ENCODE measurements around the gene ADH1A. TPM values are rescaled to one million over a fixed set of nuclear protein-coding genes. Genes with fewer than 3 reads are reported as not detected.

ADH1A gene
- total RNA-seq, 2 donors from 2014 or later = 0.26 TPM; not detected in 1

DNA sequence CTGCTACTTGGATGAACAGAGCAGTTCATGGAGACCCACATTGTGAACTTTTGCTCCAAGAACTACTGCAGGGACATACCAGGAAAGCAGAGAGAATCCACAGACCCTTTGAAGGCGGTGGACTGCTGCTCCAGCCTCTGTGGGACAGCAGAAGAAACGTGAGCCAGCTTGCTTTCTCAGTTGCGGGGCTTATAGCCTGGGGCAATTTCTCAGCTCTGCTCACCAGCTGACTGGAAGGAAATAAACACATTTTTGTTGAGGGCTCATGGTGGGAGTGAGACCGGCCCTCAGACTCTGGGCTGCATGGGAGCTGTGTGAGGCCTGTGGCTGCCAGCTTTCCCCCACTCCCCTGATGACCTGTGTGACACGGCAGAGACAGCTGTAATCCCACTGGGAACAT, 2.6 kb upstream of the ADH1A start:
- no peak for DNase-seq
- no peak for ATAC-seq
- WGBS, 2 donors = 92% methylated on average over 3 to 5 of the region's 5 CpGs
- intact Hi-C loops (cut with DNase I) = no loop called here
- peaks cover 0 to 8% (median 0%) of the 10 kb centered on the region in 3 donors for H3K9me3 ChIP-seq
- H3K27ac ChIP-seq = no peak overlapping the region
- no peaks in the 10 kb centered on the region for H3K36me3 ChIP-seq (replicated peaks in 1 of 2; ENCODE audit: insufficient read depth in 1 of 2, low read depth in 2 of 2)
- H3K4me3 ChIP-seq = no peak overlapping the region
- peaks cover 13% of the 10 kb centered on the region for H3K4me1 ChIP-seq
- TF ChIP-seq POLR2A (IDR thresholded peaks at IDR 0.05) = no peak
- TF ChIP-seq, protein P1, sequence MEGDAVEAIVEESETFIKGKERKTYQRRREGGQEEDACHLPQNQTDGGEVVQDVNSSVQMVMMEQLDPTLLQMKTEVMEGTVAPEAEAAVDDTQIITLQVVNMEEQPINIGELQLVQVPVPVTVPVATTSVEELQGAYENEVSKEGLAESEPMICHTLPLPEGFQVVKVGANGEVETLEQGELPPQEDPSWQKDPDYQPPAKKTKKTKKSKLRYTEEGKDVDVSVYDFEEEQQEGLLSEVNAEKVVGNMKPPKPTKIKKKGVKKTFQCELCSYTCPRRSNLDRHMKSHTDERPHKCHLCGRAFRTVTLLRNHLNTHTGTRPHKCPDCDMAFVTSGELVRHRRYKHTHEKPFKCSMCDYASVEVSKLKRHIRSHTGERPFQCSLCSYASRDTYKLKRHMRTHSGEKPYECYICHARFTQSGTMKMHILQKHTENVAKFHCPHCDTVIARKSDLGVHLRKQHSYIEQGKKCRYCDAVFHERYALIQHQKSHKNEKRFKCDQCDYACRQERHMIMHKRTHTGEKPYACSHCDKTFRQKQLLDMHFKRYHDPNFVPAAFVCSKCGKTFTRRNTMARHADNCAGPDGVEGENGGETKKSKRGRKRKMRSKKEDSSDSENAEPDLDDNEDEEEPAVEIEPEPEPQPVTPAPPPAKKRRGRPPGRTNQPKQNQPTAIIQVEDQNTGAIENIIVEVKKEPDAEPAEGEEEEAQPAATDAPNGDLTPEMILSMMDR (IDR thresholded peaks at IDR 0.05) = no peak
- H3K27me3 ChIP-seq = no peaks in the 10 kb centered on the region

DNA sequence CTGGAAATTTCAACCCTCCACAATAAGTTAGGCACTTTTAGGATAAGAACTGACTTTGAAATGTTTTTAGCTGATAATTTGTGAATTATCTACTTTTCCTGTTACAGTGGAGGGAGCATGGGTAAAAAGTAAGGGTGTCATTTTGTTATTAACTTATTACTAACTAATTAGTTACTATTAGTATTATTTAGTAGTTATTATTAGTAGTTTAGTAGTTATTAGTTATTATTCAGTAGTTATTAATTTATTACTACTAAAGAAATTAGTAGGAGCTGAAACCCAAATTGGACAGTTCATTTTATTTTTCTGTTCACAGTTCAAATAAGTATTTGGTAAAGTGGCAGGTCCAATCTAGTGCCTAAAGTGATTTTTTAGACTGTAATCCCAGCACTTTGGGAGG, 5.4 kb downstream of the ADH1A start:
- Histone ChIP-seq H3K4me3 (no peak overlapping the region), H3K36me3 (replicated peaks in 1 of 2; ENCODE audit: insufficient read depth in 1 of 2, low read depth in 2 of 2) (no peaks in the 10 kb centered on the region), H3K27me3 (no peaks in the 10 kb centered on the region), H3K4me1 (no peaks in the 10 kb centered on the region), H3K9me3 (no peaks in the 10 kb centered on the region), H3K27ac (no peak overlapping the region)
- no peak for ATAC-seq
- TF ChIP-seq, protein P1 (IDR thresholded peaks at IDR 0.05) = no peak
- no peak for TF ChIP-seq POLR2A (IDR thresholded peaks at IDR 0.05)
- DNase-seq = no peak
- intact Hi-C loops (cut with DNase I) = no loop called here

DNA sequence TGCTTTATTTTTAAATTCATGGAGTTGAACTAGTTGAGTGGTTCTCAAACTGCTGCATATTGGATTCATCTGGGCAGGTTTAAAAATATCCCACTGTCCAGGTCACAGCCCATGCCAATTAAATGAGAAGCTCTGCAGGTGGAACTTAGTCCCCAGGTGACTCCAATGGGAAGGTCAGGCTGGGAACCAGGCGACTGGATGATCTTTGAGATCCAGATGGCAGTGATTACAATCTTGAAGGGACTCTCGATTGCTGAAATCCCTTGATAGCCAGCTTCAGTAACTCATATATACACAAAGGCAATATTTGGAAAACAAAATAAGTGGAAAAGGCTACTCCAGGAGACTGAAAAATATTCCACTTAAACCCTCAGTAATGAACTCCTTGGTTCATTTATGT, 8.1 kb downstream of the ADH1A start:
- 30 to 61% methylated on average over 2 of the region's 2 CpGs for WGBS, 2 donors
- TF ChIP-seq, protein P1 (IDR thresholded peaks at IDR 0.05) = no peak
- no peak for TF ChIP-seq POLR2A (IDR thresholded peaks at IDR 0.05)
- intact Hi-C loops (cut with DNase I) = no loop called here
- ATAC-seq = no peak
- DNase-seq = no peak
- Histone ChIP-seq H3K9me3 (no peaks in the 10 kb centered on the region), H3K4me1 (no peaks in the 10 kb centered on the region), H3K4me3 (no peak overlapping the region), H3K27me3 (no peaks in the 10 kb centered on the region), H3K27ac (no peak overlapping the region), H3K36me3 (replicated peaks in 1 of 2; ENCODE audit: insufficient read depth in 1 of 2, low read depth in 2 of 2) (no peaks in the 10 kb centered on the region)

DNA sequence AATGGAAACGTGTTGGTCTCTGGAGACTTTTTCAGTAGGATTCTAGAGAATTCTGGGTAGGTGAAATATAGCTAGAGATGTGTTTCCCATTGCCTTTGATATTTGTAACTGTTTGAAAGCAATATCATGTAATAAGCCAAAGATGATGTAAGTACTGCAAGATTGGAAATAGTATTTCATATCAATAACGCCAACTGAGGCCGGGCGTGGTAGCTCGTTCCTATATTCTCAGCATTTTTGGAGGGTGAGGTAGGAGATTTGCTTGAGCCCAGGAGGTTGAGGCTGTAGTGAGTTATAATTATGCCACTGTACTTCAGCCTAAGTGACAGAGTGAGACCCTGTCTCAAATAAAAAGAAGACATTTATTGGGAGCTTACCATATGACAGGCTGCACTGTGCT, 9.5 kb downstream of the ADH1A start:
- H3K9me3 ChIP-seq = no peaks in the 10 kb centered on the region
- H3K36me3 ChIP-seq (replicated peaks in 1 of 2; ENCODE audit: insufficient read depth in 1 of 2, low read depth in 2 of 2) = no peaks in the 10 kb centered on the region
- WGBS, 2 donors = 88 to 91% methylated on average over 5 of the region's 5 CpGs
- ATAC-seq = no peak
- no peak for DNase-seq
- no peaks in the 10 kb centered on the region for H3K27me3 ChIP-seq
- no peaks in the 10 kb centered on the region for H3K4me1 ChIP-seq
- no peak overlapping the region for H3K27ac ChIP-seq
- intact Hi-C loops (cut with DNase I) = no loop called here
- no peak for TF ChIP-seq POLR2A (IDR thresholded peaks at IDR 0.05)
- TF ChIP-seq, protein P1 (IDR thresholded peaks at IDR 0.05) = no peak
- no peak overlapping the region for H3K4me3 ChIP-seq

DNA sequence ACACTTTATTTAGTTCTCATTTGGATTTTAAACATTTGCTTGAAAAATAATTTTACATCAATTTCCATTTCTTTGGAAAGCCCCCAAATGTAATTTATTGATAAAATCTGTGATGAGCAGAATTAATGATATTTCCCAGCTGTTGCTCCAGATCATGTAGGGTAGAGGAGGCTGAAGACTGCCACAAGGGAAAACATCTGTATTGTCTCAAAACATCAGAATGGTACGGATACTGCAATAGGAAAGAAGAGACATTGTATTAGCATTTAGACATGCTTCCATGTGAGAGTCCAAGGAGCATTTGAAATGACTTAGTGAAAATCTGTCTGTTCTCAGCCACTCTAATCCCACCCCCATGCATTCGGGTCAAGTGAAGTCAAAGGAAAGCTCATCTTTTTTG, 14.4 kb downstream of the ADH1A start:
- ATAC-seq = no peak
- Histone ChIP-seq H3K4me1 (no peaks in the 10 kb centered on the region), H3K27me3 (no peaks in the 10 kb centered on the region), H3K36me3 (replicated peaks in 1 of 2; ENCODE audit: insufficient read depth in 1 of 2, low read depth in 2 of 2) (no peaks in the 10 kb centered on the region), H3K4me3 (no peak overlapping the region), H3K9me3 (no peaks in the 10 kb centered on the region), H3K27ac (no peak overlapping the region)
- TF ChIP-seq, protein P1 (IDR thresholded peaks at IDR 0.05) = no peak
- no peak for TF ChIP-seq POLR2A (IDR thresholded peaks at IDR 0.05)
- DNase-seq = no peak
- WGBS, 2 donors = 76 to 80% methylated on average over 2 of the region's 2 CpGs
- intact Hi-C loops (cut with DNase I) = no loop called here
